Stimulated activated CD4-positive, alpha-beta T cell treated with anti-CD3 and anti-CD28 coated beads, Interleukin-15, amount 100 ng/mL, for 48 hours (primary cell): ENCODE measurements around the gene GBF1.

Source experiments
- DNase-seq, 2 donors: peaks; one replicate each; pipeline ENCODE4 v3.0.0-alpha.2; 2020; ENCODE audit warnings: low read depth in 2 of 2

GBF1 gene

DNA sequence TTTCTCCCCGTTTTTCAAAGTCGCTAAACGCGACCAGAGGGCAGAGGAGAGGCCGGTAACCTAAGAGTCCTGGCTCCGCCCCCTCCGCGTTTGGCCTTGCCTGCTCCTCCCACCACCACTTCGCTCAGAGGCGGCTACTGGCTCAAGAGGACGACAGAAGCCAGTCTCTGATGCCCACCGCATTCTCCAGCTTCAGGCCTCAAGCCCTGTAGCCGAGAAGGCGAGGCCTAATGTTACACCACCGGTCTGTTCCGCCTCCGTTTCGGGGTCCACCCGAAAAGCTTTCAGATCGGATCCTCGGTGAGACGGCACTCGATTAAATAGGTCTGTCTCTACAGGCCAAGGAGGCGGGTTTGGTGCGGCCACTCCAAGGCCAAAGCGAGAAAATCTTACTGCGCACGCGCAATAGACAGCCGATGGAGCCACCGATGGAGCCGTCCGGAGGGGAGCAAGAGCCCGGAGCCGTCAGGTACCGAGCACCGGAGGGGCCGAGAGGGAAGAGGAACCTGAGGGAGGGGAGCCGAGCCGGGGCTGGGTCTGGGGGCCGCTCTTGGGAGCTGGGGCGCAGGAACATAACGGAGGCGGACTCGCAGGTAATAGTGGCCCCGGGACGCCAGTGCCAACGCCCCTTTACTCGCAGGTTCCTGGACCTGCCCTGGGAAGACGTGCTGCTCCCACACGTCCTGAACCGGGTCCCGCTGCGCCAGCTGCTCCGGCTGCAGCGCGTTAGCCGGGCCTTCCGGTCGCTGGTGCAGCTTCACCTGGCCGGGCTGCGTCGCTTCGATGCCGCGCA, 175.6 kb downstream of the GBF1 start, which contains the start of gene FBXL15:
Gene FBXL15, plus strand, starts transcription at position 123 of the 793 bp plus-strand sequence. Its CDS starts 294 bp downstream, at position 417.
- peak; percentile 93 to 97 for DNase-seq

DNA sequence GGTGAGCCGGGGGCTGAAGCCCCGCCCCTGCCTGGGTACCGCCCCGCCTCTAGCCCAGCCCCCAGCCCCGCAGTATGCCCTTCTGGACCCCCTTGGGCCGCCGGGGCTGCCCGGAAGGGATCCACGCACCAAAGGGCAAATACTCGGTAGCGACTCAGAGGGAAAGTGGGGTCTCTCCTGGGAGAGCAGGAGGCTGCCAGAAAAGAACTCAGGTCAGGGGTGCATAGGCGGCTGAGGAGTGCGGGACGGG, 176.1 kb downstream of the GBF1 start:
- no peak for DNase-seq

DNA sequence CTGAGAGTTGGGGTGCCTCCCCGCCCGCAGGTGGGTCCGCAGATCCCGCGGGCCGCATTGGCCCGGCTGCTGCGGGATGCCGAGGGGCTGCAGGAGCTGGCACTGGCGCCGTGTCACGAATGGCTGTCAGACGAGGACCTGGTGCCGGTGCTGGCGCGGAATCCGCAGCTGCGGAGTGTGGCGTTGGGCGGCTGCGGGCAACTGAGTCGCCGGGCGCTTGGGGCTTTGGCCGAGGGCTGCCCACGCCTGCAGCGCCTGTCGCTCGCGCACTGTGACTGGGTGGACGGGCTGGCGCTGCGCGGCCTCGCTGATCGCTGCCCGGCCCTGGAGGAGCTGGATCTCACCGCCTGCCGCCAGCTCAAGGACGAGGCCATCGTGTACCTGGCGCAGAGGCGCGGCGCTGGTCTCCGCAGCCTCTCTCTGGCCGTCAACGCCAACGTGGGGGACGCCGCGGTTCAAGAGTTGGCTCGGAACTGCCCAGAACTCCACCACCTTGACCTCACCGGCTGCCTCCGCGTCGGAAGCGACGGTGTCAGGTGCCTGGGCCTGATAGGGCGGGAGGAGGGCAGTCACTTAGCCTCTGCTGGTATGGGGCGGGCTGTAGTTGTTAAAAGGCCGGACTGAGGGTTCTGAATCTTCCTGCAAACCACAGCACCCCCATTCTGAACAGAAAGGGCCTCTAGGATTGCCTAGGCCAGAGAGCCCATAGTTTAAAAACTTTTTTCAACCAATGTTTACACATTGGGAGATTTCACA, 176.6 kb downstream of the GBF1 start:
- DNase-seq = no peak

DNA sequence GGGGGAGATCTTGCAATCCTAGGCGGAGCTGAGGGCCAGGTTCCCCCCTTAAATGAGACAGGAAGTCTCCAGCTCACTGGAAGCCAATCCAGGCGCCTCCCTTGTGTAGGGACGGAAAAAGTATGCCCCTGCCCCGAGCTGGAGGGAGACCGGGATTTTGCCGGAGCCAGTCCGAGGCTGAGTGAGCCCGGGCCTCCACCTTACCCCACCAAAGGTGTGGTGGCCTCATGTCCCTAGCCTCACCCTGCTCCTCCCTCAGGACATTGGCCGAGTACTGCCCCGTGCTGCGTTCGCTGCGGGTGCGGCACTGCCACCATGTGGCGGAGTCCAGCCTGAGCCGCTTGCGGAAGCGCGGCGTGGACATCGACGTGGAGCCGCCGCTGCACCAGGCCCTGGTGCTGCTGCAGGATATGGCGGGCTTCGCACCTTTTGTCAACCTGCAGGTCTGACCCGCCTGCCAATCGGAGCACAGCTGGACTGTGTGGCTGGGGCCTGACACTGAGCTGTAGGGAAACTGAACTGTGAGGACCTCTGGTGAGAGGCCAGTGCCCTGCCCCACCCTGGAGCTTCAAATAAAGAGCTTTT, 177.3 kb downstream of the GBF1 start:
- DNase-seq = peak in 1 of 2 donors; percentile 45

DNA sequence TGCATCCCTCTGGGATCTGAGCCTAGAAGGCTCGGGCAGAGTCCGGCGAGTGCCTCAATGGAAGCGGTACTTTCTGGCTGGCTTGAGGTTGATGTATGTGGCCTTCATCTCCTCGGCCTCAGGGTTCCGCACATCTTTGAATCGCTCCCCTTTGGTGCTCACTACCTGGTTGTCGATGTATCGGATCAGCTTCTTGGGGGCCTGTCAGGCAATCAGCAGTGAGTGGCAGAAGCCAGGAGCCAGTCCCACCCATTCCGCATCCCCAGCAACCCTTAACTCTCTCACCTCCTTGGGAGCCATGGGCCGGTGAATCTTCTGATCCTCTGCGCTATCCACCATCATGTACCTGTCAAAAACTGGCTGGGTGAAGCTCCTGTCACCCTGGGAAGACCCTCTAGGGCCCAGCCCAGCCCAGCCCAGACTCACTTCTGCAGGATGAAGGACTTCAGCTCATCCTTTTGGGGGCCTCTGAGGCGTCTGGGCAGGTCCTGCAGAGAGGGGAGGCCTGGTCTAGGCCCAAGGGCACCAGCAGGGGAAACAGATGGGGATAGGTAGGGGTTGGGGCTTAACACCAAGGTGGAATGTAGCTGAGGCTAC, 178.1 kb downstream of the GBF1 start:
- no peak for DNase-seq

DNA sequence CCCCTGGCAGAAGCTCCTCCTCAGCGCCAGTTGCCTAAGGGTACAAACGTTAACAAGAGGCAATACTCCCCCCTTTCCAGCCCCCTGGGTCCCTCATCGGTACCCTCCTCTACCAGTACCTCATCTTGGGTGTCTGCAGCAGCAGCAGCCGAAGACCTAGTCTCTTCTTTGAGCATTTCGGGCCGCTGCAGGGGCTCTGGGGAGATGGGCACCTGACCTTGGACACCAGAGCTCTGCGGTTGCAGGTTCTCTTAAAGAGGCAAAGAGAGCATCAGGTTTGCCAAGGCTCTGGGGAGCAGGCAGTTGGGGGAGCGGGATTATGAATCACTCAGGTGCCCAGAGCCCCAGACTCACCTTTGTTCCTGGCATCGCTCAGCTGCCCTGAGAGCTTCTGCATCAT, 178.8 kb downstream of the GBF1 start:
- DNase-seq = no peak

DNA sequence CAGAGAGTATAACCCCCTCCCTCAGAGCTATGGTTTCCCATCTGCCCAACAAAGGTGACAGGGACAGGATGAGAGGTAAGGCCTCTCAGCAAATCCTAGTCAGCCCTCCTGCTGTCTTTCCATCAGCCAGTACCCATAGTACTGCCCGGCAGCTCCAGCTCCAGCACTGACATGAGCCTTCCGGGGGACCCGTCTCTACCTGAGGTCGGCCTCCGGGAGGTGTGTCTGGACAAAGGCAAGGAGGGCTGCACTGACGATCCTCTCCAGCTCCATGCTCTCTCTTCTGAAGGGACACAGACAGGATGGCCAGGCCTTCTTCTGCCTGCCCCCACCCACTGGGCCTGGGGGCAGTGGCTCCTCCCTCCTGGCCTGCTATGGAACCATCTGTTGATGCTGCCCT, 179.6 kb downstream of the GBF1 start:
- DNase-seq = no peak

DNA sequence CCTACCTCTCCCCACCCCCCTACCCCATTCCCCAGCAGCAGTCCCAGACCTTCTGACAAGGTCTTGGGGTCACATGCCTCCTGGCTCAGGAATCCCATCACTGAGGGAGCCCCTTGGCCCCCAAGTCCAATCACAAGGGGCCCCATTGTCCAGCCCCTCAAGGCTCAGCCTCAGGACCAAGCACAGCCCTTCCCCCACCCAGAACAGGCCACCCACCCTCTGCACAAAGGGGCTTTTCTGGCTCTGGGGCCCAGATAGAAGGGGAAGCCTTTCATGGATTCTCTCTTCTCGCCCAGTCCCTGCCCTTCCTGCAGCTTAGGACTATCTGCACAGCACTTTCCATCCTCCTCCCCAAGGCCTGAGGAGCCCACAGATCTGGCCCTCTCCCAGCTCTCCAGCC, 180.1 kb downstream of the GBF1 start:
- no peak for DNase-seq

DNA sequence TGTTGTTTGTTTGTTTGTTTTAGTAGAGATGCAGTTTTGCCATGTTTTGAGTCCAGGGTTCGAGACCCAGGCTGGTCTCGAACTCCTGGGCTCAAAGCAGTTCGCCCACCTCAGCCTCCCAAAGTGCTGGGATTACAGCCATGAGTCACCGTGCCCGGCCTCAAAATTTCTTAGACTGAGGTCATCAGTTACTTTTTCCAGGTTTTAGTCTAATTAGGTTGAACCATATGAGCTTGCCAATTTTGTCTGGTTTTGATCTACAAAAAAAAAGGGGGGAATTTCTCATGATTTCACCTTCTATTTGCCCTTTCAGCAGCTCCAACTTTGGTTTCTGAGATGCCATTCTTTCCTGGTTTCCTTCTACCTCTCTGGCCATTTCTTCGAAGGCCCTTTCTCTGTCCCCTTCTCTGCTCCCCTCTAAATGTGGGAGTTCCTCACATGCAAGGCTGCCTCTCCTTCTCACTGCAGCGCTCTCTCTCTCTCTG, 181.5 kb downstream of the GBF1 start:
- no peak for DNase-seq

DNA sequence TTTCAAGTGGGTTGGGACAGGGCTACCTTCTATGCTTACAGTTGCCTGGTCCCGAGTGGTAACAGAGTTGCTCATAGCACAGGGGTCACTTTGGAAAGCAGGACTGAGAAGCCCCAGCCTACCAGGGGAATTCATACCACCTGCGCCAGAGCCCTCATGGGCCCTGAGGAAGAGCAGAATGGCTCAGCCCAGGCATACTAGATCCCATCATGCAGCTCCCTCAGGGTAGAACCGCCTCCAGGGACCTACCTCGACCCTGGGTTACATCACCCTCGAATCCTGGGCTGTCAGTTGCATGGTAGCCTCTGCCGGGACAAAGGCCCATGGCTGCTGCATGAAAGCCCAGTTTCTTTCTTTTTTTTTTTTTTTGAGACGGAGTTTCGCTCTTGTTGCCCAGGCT, 184.1 kb downstream of the GBF1 start:
- DNase-seq = no peak

DNA sequence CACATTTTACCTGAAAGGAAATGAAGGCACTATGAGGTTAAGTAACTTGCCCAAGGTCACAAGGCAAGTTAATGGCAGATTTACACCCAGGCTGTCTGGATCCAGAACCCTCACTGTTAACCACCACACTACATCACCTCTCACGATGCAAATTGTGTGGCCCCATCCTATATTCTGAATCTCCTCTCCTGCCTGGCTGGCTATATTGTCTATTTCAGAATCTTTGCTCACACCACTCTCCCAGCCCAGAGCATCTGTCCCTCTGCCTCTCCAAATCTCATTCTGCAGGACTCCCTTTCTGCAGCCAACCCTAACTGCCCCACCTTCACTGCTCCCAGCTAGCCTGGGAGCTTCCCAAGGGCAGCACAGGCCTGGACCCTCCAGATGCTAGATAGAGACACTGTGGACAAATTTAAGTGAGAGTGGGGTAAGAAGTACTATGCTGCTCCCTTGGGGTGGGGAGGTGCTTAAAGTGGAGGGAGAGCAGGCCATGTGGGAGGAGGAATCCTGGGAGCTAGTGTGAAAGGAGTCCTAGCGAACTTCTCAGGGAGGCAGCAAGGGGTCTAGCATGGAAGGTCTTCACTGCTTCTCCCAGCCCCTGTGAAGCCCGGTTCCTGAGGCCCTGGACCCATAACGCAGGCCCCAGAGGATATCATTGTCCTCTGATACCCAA, 186.3 kb downstream of the GBF1 start:
- no peak for DNase-seq
